H9 (cell line): ENCODE results near the gene SLCO3A1. TPM values are rescaled to one million over a fixed set of nuclear protein-coding genes. Genes with fewer than 3 reads are reported as not detected.

Source experiments
- DNase-seq: peaks from one replicate; pipeline ENCODE4 v3.0.0-alpha.2; 2017
- H2AFZ ChIP-seq: one replicate; pipeline ENCODE4 v1.6.1; 2013; ENCODE audit warnings: mild to moderate bottlenecking, low read length, control low read depth, moderate library complexity
- H2AK5ac ChIP-seq: 2 replicates; pipeline ENCODE4 v1.6.1; 2013; ENCODE audit warnings: low read length, control low read depth, mixed read lengths; ENCODE audit not compliant: insufficient read length
- H2BK120ac ChIP-seq: one replicate; pipeline ENCODE4 v1.6.1; 2013; ENCODE audit warnings: low read depth, mild to moderate bottlenecking, low read length, control low read depth, inconsistent platforms; ENCODE audit not compliant: poor library complexity, severe bottlenecking
- H2BK12ac ChIP-seq: 2 replicates; pipeline ENCODE4 v1.6.1; 2013; ENCODE audit warnings: low read length, control low read depth, mixed read lengths, low read depth; ENCODE audit not compliant: insufficient read length
- H2BK15ac ChIP-seq: 2 replicates; pipeline ENCODE4 v1.6.1; 2013; ENCODE audit warnings: low read depth, low read length, control low read depth
- H2BK20ac ChIP-seq: one replicate; pipeline ENCODE4 v1.6.1; 2013; ENCODE audit warnings: low read depth, mild to moderate bottlenecking, low read length, control low read depth, inconsistent platforms; ENCODE audit not compliant: poor library complexity, severe bottlenecking
- H2BK5ac ChIP-seq: 2 replicates; pipeline ENCODE4 v1.6.1; 2013; ENCODE audit warnings: low read length, control low read depth, mixed read lengths; ENCODE audit not compliant: insufficient read length
- H3K14ac ChIP-seq: 2 replicates; pipeline ENCODE4 v1.6.1; 2013; ENCODE audit warnings: low read length, control low read depth; ENCODE audit not compliant: insufficient read depth
- H3K18ac ChIP-seq: 2 replicates; pipeline ENCODE4 v1.6.1; 2013; ENCODE audit warnings: low read depth, mild to moderate bottlenecking, mixed read lengths, low read length, control low read depth; ENCODE audit not compliant: insufficient read length
- H3K23ac ChIP-seq: 2 replicates; pipeline ENCODE4 v1.6.1; 2013; ENCODE audit warnings: low read length, control low read depth, mixed read lengths, low read depth; ENCODE audit not compliant: insufficient read length
- H3K23me2 ChIP-seq: 2 replicates; pipeline ENCODE4 v1.6.1; 2013; ENCODE audit warnings: low read depth, mild to moderate bottlenecking, mixed read lengths, low read length, control low read depth; ENCODE audit not compliant: insufficient read length, poor library complexity, severe bottlenecking
- H3K27ac ChIP-seq: 2 replicates; pipeline ENCODE4 v1.5.1; 2013; ENCODE audit warnings: low read length, control low read depth, mixed read lengths, low read depth; ENCODE audit not compliant: insufficient read length
- H3K27me3 ChIP-seq: 2 replicates; pipeline ENCODE4 v1.6.1; 2013; ENCODE audit warnings: low read length, control low read depth, inconsistent platforms; ENCODE audit not compliant: insufficient read depth
- H3K4ac ChIP-seq: 2 replicates; pipeline ENCODE4 v1.6.1; 2013; ENCODE audit warnings: low read depth, mild to moderate bottlenecking, control low read depth, inconsistent platforms, low read length, moderate library complexity
- H3K4me1 ChIP-seq: 2 replicates; pipeline ENCODE4 v1.6.1; 2013; ENCODE audit warnings: low read length, control low read depth, inconsistent platforms; ENCODE audit not compliant: insufficient read depth
- H3K4me2 ChIP-seq: 2 replicates; pipeline ENCODE4 v1.6.1; 2013; ENCODE audit warnings: low read length, control low read depth, mixed read lengths; ENCODE audit not compliant: insufficient read length, insufficient read depth
- H3K56ac ChIP-seq: 2 replicates; pipeline ENCODE4 v1.6.1; 2013; ENCODE audit warnings: low read depth, mild to moderate bottlenecking, mixed read lengths, low read length, control low read depth; ENCODE audit not compliant: insufficient read length
- H3K79me1 ChIP-seq: 2 replicates; pipeline ENCODE4 v1.6.1; 2013; ENCODE audit warnings: low read depth, mild to moderate bottlenecking, moderate library complexity, low read length, control low read depth, inconsistent platforms; ENCODE audit not compliant: insufficient read depth, poor library complexity, severe bottlenecking
- H3K79me2 ChIP-seq: 2 replicates; pipeline ENCODE4 v1.6.1; 2013; ENCODE audit warnings: low read length, control low read depth, inconsistent platforms; ENCODE audit not compliant: insufficient read depth
- H3K9ac ChIP-seq: 2 replicates; pipeline ENCODE4 v1.6.1; 2013; ENCODE audit warnings: low read length, control low read depth, mixed read lengths; ENCODE audit not compliant: insufficient read length; ENCODE audit errors: extremely low read depth
- H3K9me3 ChIP-seq: one replicate; pipeline ENCODE4 v1.6.1; 2013; ENCODE audit warnings: low read depth, low read length, inconsistent platforms; ENCODE audit not compliant: control insufficient read depth
- H3T11ph ChIP-seq: one replicate; pipeline ENCODE4 v1.6.1; 2013; ENCODE audit warnings: mild to moderate bottlenecking, low read length, control low read depth, inconsistent platforms
- H4K20me1 ChIP-seq: one replicate; pipeline ENCODE4 v1.6.1; 2013; ENCODE audit not compliant: control insufficient read depth, insufficient read length, insufficient read depth
- H4K5ac ChIP-seq: 2 replicates; pipeline ENCODE4 v1.6.1; 2013; ENCODE audit warnings: low read depth, mild to moderate bottlenecking, mixed read lengths, low read length, control low read depth; ENCODE audit not compliant: insufficient read length
- H4K8ac ChIP-seq: replicated peaks from 2 replicates; pipeline ENCODE4 v1.6.1; 2013; ENCODE audit warnings: low read length, control low read depth, mixed read lengths, low read depth; ENCODE audit not compliant: insufficient read length
- H4K91ac ChIP-seq: 2 replicates; pipeline ENCODE4 v1.6.1; 2013; ENCODE audit warnings: low read depth, mild to moderate bottlenecking, moderate library complexity, mixed read lengths, low read length, control low read depth; ENCODE audit not compliant: insufficient read length
- H3K27ac Mint-ChIP-seq, 3 experiments: 2 replicates in 2 of 3; 3 replicates in 1 of 3; pipeline ENCODE4 v1.8.0; 2020 to 2021; ENCODE audit warnings: mixed read lengths in 3 of 3, mild to moderate bottlenecking in 1 of 3, moderate library complexity in 1 of 3
- H3K27me3 Mint-ChIP-seq: 2 replicates; pipeline ENCODE4 v1.8.0; 2021; ENCODE audit warnings: low read depth, mild to moderate bottlenecking, moderate library complexity, mixed read lengths
- H3K36me3 Mint-ChIP-seq, 3 experiments: 2 replicates in 2 of 3; 3 replicates in 1 of 3; pipeline ENCODE4 v1.8.0; 2020 to 2021; ENCODE audit warnings: low read depth in 3 of 3, mixed read lengths in 3 of 3; ENCODE audit not compliant: insufficient read depth in 1 of 3
- H3K4me1 Mint-ChIP-seq, 2 experiments: 2 replicates each; pipeline ENCODE4 v1.8.0; 2020; ENCODE audit warnings: mixed read lengths in 2 of 2
- H3K4me3 Mint-ChIP-seq, 2 experiments: 2 replicates in 1 of 2; 3 replicates in 1 of 2; pipeline ENCODE4 v1.8.0; 2020 to 2021; ENCODE audit warnings: mild to moderate bottlenecking in 2 of 2, mixed read lengths in 2 of 2, moderate library complexity in 1 of 2
- H3K9me3 Mint-ChIP-seq, 2 experiments: 2 replicates in 1 of 2; 3 replicates in 1 of 2; pipeline ENCODE4 v1.8.0; 2020; ENCODE audit warnings: mild to moderate bottlenecking in 2 of 2, mixed read lengths in 2 of 2, moderate library complexity in 1 of 2
- WGBS: extraction: QIAGEN DNeasy Blood & Tissue Kit; methylation state at CpG from one replicate; pipeline ENCODE4 v1.1.7; 2013; ENCODE audit warnings: missing lambda C conversion rate, low lambda C conversion rate, mixed read lengths; ENCODE audit not compliant: insufficient read length; ENCODE audit errors: extremely low coverage; 5-methylcytosine and 5-hydroxymethylcytosine counted together
- total RNA-seq: library from RNA; stranded (reverse); gene quantifications from 2 replicates; pipeline ENCODE4 v1.2.1, GENCODE V29; 2021
- TF ChIP-seq, protein P1 (sequence below): fragments of 200-600 bp; sonication (generic); conservative IDR thresholded peaks from 3 replicates; pipeline ENCODE4 v1.8.0; 2021; ENCODE audit warnings: antibody characterized with exemption, mild to moderate bottlenecking

Gene SLCO3A1
- total RNA-seq, 1 experiment from 2014 or later: 9.4 TPM

DNA sequence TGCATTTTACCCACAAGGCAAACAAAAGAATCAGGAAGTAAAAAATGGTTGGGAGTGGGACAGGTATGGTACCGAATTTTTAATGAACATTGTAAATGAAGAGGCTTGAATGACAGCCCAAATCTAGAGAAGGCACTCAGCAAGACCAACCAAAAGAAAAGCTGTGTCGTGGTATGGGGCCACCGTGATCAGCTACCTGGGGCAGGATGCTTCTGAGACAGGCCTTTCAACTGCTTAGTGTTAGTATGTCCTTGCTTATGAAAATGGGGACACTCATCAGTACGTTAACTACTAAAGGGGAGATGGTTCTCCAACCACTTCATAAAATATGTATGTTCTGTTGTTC lies 311.5 kb downstream of the SLCO3A1 start:
- Histone ChIP-seq H3K4ac (no peak overlapping the region), H3K9me3 (no peaks in the 10 kb centered on the region), H4K91ac (no peak overlapping the region), H3K4me1 (peaks cover 16% of the 10 kb centered on the region), H3K14ac (no peak overlapping the region), H3K23ac (no peak overlapping the region), H2BK12ac (no peak overlapping the region), H3K79me2 (no peaks in the 10 kb centered on the region), H2BK15ac (no peak overlapping the region), H4K8ac (no peak overlapping the region), H4K5ac (no peak overlapping the region), H2BK20ac (no peak overlapping the region), H2AK5ac (no peak overlapping the region), H2AFZ (no peak overlapping the region), H2BK120ac (no peak overlapping the region), H3K18ac (no peak overlapping the region), H4K20me1 (no peaks in the 10 kb centered on the region), H3K56ac (no peak overlapping the region), H3K4me2 (no peak overlapping the region), H3T11ph (no peak overlapping the region), H3K9ac (no peak overlapping the region), H2BK5ac (no peak overlapping the region), H3K79me1 (no peaks in the 10 kb centered on the region), H3K27me3 (no peaks in the 10 kb centered on the region), H3K23me2 (no peaks in the 10 kb centered on the region), H3K27ac (peak overlapping the region; percentile 83)
- peaks cover 4% of the 10 kb centered on the region; the same call in 1 of the 2 replicates for H3K27me3 Mint-ChIP-seq
- WGBS: no CpG with 5 or more reads among the region's 4 CpGs
- no peaks in the 10 kb centered on the region for H3K9me3 Mint-ChIP-seq
- TF ChIP-seq, protein P1, sequence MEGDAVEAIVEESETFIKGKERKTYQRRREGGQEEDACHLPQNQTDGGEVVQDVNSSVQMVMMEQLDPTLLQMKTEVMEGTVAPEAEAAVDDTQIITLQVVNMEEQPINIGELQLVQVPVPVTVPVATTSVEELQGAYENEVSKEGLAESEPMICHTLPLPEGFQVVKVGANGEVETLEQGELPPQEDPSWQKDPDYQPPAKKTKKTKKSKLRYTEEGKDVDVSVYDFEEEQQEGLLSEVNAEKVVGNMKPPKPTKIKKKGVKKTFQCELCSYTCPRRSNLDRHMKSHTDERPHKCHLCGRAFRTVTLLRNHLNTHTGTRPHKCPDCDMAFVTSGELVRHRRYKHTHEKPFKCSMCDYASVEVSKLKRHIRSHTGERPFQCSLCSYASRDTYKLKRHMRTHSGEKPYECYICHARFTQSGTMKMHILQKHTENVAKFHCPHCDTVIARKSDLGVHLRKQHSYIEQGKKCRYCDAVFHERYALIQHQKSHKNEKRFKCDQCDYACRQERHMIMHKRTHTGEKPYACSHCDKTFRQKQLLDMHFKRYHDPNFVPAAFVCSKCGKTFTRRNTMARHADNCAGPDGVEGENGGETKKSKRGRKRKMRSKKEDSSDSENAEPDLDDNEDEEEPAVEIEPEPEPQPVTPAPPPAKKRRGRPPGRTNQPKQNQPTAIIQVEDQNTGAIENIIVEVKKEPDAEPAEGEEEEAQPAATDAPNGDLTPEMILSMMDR: no peak
- DNase-seq: no peak
- no peaks in the 10 kb centered on the region; a peak in 1 of 7 replicates for H3K36me3 Mint-ChIP-seq
- no peak overlapping the region for H3K4me3 Mint-ChIP-seq
- peaks cover 50 to 53% of the 10 kb centered on the region in 2 experiments for H3K4me1 Mint-ChIP-seq
- H3K27ac Mint-ChIP-seq: peak overlapping the region; percentile 69 to 97 (median 89)
